ENCODE data around the gene LILRA2.
"Not testable (repeated sequence)": the region's sequence is repeated elsewhere in the genome, so short reads cannot be mapped to it uniquely, and the experiment has no call there.

LILRA2 gene

GRCh38 chr19:54620464-54620863 is 46.9 kb downstream of the LILRA2 start:
- H3K4me3 ChIP-seq (ENCODE audit: control insufficient read depth, low read depth, low read length), result no peak overlapping the region
- no peak for TF ChIP-seq CTCF (IDR thresholded peaks at IDR 0.05; ENCODE audit: control insufficient read depth, insufficient read depth, low read depth, low read length, missing control alignments)
- DNase-seq (ENCODE audit: low read depth), result no peak

- DNase-seq (ENCODE audit: low read depth), result no peak
- TF ChIP-seq CTCF (IDR thresholded peaks at IDR 0.05; ENCODE audit: control insufficient read depth, insufficient read depth, low read depth, low read length, missing control alignments), result no peak
- no peak overlapping the region for H3K4me3 ChIP-seq (ENCODE audit: control insufficient read depth, low read depth, low read length)
These were observed 48.8 kb downstream of the LILRA2 start for GRCh38 chr19:54622431-54622830.

- DNase-seq (ENCODE audit: low read depth); H3K4me3 ChIP-seq (ENCODE audit: control insufficient read depth, low read depth, low read length): not testable (repeated sequence)
These were observed 50.6 kb downstream of the LILRA2 start for GRCh38 chr19:54624234-54624633.

GRCh38 chr19:54624934-54625730 is 51.5 kb downstream of the LILRA2 start:
- DNase-seq (ENCODE audit: low read depth); H3K4me3 ChIP-seq (ENCODE audit: control insufficient read depth, low read depth, low read length): not testable (repeated sequence)

GRCh38 chr19:54626757-54627156 is 53.2 kb downstream of the LILRA2 start:
- H3K4me3 ChIP-seq (ENCODE audit: control insufficient read depth, low read depth, low read length), result no peak overlapping the region
- no peak for TF ChIP-seq CTCF (IDR thresholded peaks at IDR 0.05; ENCODE audit: control insufficient read depth, insufficient read depth, low read depth, low read length, missing control alignments)
- no peak for DNase-seq (ENCODE audit: low read depth)

GRCh38 chr19:54627912-54628311 is 54.3 kb downstream of the LILRA2 start:
- DNase-seq (ENCODE audit: low read depth); H3K4me3 ChIP-seq (ENCODE audit: control insufficient read depth, low read depth, low read length): not testable (repeated sequence)

GRCh38 chr19:54630262-54630661 is 56.7 kb downstream of the LILRA2 start, which contains the start of gene LILRB1:
TSS of gene LILRB1 (plus strand) at chr19:54630484. CDS start at chr19:54631074, 590 bp downstream.
- not testable (repeated sequence) for H3K4me3 ChIP-seq (ENCODE audit: control insufficient read depth, low read depth, low read length); DNase-seq (ENCODE audit: low read depth)

GRCh38 chr19:54630782-54631181 is 57.2 kb downstream of the LILRA2 start:
- H3K4me3 ChIP-seq (ENCODE audit: control insufficient read depth, low read depth, low read length), result no peak overlapping the region
- no peak for TF ChIP-seq CTCF (IDR thresholded peaks at IDR 0.05; ENCODE audit: control insufficient read depth, insufficient read depth, low read depth, low read length, missing control alignments)
- DNase-seq (ENCODE audit: low read depth), result no peak

- DNase-seq (ENCODE audit: low read depth); H3K4me3 ChIP-seq (ENCODE audit: control insufficient read depth, low read depth, low read length): not testable (repeated sequence)
These were observed 58.1 kb downstream of the LILRA2 start for GRCh38 chr19:54631489-54632337.

- DNase-seq (ENCODE audit: low read depth); H3K4me3 ChIP-seq (ENCODE audit: control insufficient read depth, low read depth, low read length): not testable (repeated sequence)
These were observed 58.9 kb downstream of the LILRA2 start for GRCh38 chr19:54632517-54632916.

Data from AG09309 (cell line).